SH-SY5Y (cell line): ENCODE data around the gene SLCO4A1.

Experiments
- GATA2 ChIP-seq: IDR thresholded peaks from 2 replicates; pipeline ENCODE4 v1.6.1; 2011; ENCODE audit warnings: mild to moderate bottlenecking, low read depth, low read length
- GATA3 ChIP-seq: IDR thresholded peaks from 2 replicates; pipeline ENCODE4 v1.6.1; 2011; ENCODE audit warnings: low read depth, mild to moderate bottlenecking, low read length, moderate library complexity

DNA sequence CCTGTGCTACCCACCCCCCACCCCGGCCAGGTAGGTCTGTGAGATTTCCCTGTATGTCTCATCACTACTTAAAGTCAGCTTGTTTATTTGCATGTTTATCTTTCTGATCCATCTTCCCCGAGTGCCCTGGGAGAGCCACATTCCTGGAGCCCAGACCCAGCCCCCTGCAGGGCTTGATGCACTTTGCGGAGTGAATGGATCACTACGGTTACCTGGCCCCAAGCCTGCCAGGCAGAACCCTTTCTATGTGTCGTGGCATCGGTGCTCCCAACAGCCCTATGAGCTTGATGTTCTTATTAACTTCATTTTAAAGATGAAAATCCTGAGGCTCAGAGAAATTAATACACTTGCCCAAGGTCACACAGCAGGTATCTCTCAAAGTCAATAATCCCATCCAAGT lies 13.6 kb upstream of the SLCO4A1 start:
- TF ChIP-seq GATA2 (peak; percentile 74), GATA3 (no peak)
